A549 (cell line): ENCODE measurements around the gene PCDHGA9. TPM values are rescaled to one million over a fixed set of nuclear protein-coding genes. Genes with fewer than 3 reads are reported as not detected.

Experiments
- ATAC-seq, 2 experiments: fragments of 200-7000 bp in 1 of 2; fragments of >200 bp in 1 of 2; cut with Nextera tagmentation in 1 of 2; cut with Tn5 transposase in 1 of 2; 3 replicates each; pipeline versions ENCODE4 v1.8.0 to v1.9.1; 2018 to 2020; ENCODE audit warnings: mild to moderate bottlenecking in 1 of 2, moderate library complexity in 1 of 2
- CTCF ChIA-PET: fragments of 300-600 bp; sonication (Branson Sonifier 250); formaldehyde crosslinking; extraction: SDS; loops from one replicate; lab custom pipeline; 2021; ENCODE audit warnings: antibody characterized with exemption, inconsistent platforms; lab: Yijun Ruan, JAX
- POLR2A ChIA-PET: fragments of 350-600 bp; formaldehyde crosslinking; extraction: SDS; loops from one replicate; lab custom pipeline; 2021; ENCODE audit warnings: antibody characterized with exemption, inconsistent platforms; lab: Yijun Ruan, JAX
- DNase-seq, 2 experiments: peaks; one replicate each; pipeline versions ENCODE4 v3.0.0 to v3.0.0-alpha.2; 2011 to 2016; ENCODE audit warnings: low read depth in 1 of 2, low spot score in 1 of 2
- FAIRE-seq: peaks from 2 replicates; lab custom pipeline; 2011; peaks lifted over from hg19 to GRCh38; lab: Jason Lieb, UNC
- H3K27ac ChIP-seq, 2 experiments: fragments of >200 bp; sonication (Bioruptor Twin); formaldehyde crosslinking; 3 replicates each; pipeline ENCODE4 v1.5.1; 2016 to 2017
- H3K4me1 ChIP-seq: fragments of >200 bp; sonication (Bioruptor Twin); formaldehyde crosslinking; 3 replicates; pipeline ENCODE4 v1.6.1; 2016
- H3K4me2 ChIP-seq: fragments of >200 bp; sonication (Bioruptor Twin); formaldehyde crosslinking; 3 replicates; pipeline ENCODE4 v1.6.1; 2016
- H3K4me3 ChIP-seq: fragments of >200 bp; sonication (Bioruptor Twin); formaldehyde crosslinking; 3 replicates; pipeline ENCODE4 v1.5.1; 2016
- H3K9me3 ChIP-seq: fragments of >200 bp; sonication (Bioruptor Twin); formaldehyde crosslinking; 3 replicates; pipeline ENCODE4 v1.6.1; 2016
- ATOH8 ChIP-seq: fragments of 250-450 bp; sonication (Bioruptor Pico); IDR thresholded peaks from 2 replicates; pipeline ENCODE4 v1.5.0; 2020; ENCODE audit warnings: low read depth, mild to moderate bottlenecking, moderate library complexity
- CEBPB ChIP-seq, 2 experiments: fragments of >200 bp in 1 of 2; sonication (Bioruptor Twin) in 1 of 2; formaldehyde crosslinking in 1 of 2; IDR thresholded peaks; 2 replicates each; pipeline ENCODE4 v1.6.1; 2012 to 2016
- CHD2 ChIP-seq: fragments of 150-350 bp; IDR thresholded peaks from 2 replicates; pipeline ENCODE4 v1.6.1; 2014; ENCODE audit warnings: low read length; ENCODE audit not compliant: partially characterized antibody
- CHD4 ChIP-seq: fragments of 200-600 bp; sonication (generic); IDR thresholded peaks from 2 replicates; pipeline ENCODE4 v1.6.1; 2016; ENCODE audit warnings: antibody characterized with exemption, mild to moderate bottlenecking, borderline replicate concordance
- EHMT2 ChIP-seq: fragments of 200-600 bp; sonication (generic); IDR thresholded peaks from 2 replicates; pipeline ENCODE4 v1.6.1; 2016; ENCODE audit warnings: antibody characterized with exemption, low read depth, mild to moderate bottlenecking, moderate library complexity
- ELK1 ChIP-seq: fragments of 150-350 bp; IDR thresholded peaks from 2 replicates; pipeline ENCODE4 v1.6.1; 2014; ENCODE audit warnings: low read depth, mild to moderate bottlenecking, low read length
- HOXB13 ChIP-seq: fragments of 250-450 bp; sonication (Bioruptor Pico); IDR thresholded peaks from 2 replicates; pipeline ENCODE4 v1.5.0; 2020; ENCODE audit warnings: low read depth, mild to moderate bottlenecking, moderate library complexity
- JUN ChIP-seq, 2 experiments: fragments of >200 bp; sonication (Bioruptor Twin); formaldehyde crosslinking; IDR thresholded peaks; 2 replicates in 1 of 2; 3 replicates in 1 of 2; pipeline ENCODE4 v1.6.1; 2016 to 2017
- JUNB ChIP-seq: fragments of >200 bp; sonication (Bioruptor Twin); formaldehyde crosslinking; IDR thresholded peaks from 2 replicates; pipeline ENCODE4 v1.6.1; 2016
- MAX ChIP-seq: IDR thresholded peaks from 2 replicates; pipeline ENCODE4 v1.6.1; 2012
- MAZ ChIP-seq: fragments of 150-350 bp; IDR thresholded peaks from 2 replicates; pipeline ENCODE4 v1.6.1; 2014; ENCODE audit warnings: antibody characterized with exemption, low read depth, low read length, borderline replicate concordance
- POLR2A ChIP-seq: IDR thresholded peaks from 2 replicates; pipeline ENCODE4 v1.6.1; 2012; ENCODE audit warnings: mild to moderate bottlenecking, low read length
- RARB ChIP-seq: fragments of 250-450 bp; sonication (Bioruptor Pico); IDR thresholded peaks from 2 replicates; pipeline ENCODE4 v1.8.0; 2021; ENCODE audit warnings: mild to moderate bottlenecking, moderate library complexity
- REST ChIP-seq: fragments of 200-600 bp; sonication (generic); IDR thresholded peaks from 2 replicates; pipeline ENCODE4 v1.6.1; 2016; ENCODE audit warnings: antibody characterized with exemption, mild to moderate bottlenecking, moderate library complexity
- SMC3 ChIP-seq: fragments of >200 bp; sonication (Bioruptor Twin); formaldehyde crosslinking; IDR thresholded peaks from 3 replicates; pipeline ENCODE4 v1.6.1; 2018; ENCODE audit warnings: inconsistent platforms
- WGBS: methylation state at CpG from one replicate; pipeline ENCODE4 v1.1.6; 2017; ENCODE audit errors: missing lambda C conversion rate; 5-methylcytosine and 5-hydroxymethylcytosine counted together
- polyA plus RNA-seq, 4 experiments: library from polyadenylated mRNA; depleted of rRNA in 3 of 4; stranded (reverse); fragments of >200 nt; fragmentation: RNase III in 1 of 4; extraction: RNeasy Plus Mini Kit Qiagen cat#74134 plus additional on column Dnase treatment in 1 of 4; gene quantifications; 2 replicates in 3 of 4; 3 replicates in 1 of 4; pipeline ENCODE4 v1.2.3, GENCODE V29; 2011 to 2017
- TF ChIP-seq, protein P1 (sequence below): fragments of 250-450 bp; sonication (Bioruptor Pico); IDR thresholded peaks from 2 replicates; pipeline ENCODE4 v1.5.0; 2021; ENCODE audit warnings: mild to moderate bottlenecking, moderate library complexity, borderline replicate concordance

The PCDHGA9 gene
- polyA plus RNA-seq, 2 of the 4 experiments (the other 2 are of a cell fraction): 0.03 to 0.22 TPM

DNA sequence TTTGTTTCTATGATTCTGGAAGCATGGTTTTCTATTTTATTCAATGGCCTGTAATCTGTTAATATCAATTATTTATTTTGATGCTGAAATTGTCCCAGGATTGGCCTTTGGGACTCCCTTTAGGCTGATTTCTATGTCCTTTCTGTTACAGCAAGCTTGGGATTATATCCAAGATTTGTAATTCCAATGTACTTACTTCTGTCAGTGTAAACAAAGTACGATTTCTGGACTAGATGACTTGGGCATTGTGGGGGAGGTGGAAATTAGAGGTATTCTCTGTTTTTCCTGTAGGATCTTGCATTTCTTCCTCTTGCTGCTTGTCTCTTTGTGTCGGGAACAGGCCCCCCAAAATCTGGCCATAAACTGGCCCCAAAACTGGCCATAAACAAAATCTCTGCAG is 31.4 kb downstream of the PCDHGA9 start:
- TF ChIP-seq POLR2A: no peak
- FAIRE-seq (no peak), DNase-seq (no peak), ATAC-seq (no peak)
- no peaks in the 10 kb centered on the region for H3K4me1 ChIP-seq
- POLR2A ChIA-PET: no interaction called here
- CTCF ChIA-PET: no interaction called here
- no peak overlapping the region for H3K4me3 ChIP-seq
- peaks cover 36% of the 10 kb centered on the region for H3K9me3 ChIP-seq
- H3K27ac ChIP-seq: no peak overlapping the region
- no peak overlapping the region for H3K4me2 ChIP-seq
- 2% methylated on average over 2 of the region's 2 CpGs for WGBS

DNA sequence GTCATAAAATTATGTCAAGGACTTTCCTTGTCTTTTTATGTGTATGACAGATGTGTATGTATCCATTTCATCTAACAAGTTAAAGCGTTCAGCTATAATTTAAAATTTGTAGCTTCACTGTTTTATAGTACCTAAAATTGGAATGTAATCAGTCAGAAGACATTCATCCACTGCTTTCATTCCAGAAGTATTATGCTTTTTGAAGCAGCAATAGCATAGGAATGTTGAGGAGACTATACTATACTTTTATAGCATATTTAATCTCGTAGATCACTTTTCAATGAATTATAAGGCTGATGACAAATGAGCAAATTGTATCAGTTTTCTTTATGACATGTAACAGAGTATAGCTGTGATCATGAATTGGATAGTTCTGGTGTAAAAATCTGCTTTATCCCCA is 34.6 kb downstream of the PCDHGA9 start:
- POLR2A ChIA-PET: no interaction called here
- Histone ChIP-seq H3K4me1 (no peaks in the 10 kb centered on the region), H3K27ac (no peak overlapping the region), H3K4me3 (no peak overlapping the region)
- 10% methylated on average over 2 of the region's 2 CpGs for WGBS
- FAIRE-seq: no peak
- CTCF ChIA-PET: interaction anchor here (0.8 to 2.1 kb wide), 3 partner anchors 39 to 120 kb away, joined by 3 to 6 read pairs (median 5); no protein-coding TSS in a partner anchor
- DNase-seq: no peak
- TF ChIP-seq JUNB (no peak), SMC3 (no peak), MAX (no peak), MAZ (no peak), CEBPB (IDR thresholded peaks at IDR 0.05) (no peak), POLR2A (no peak), CHD2 (no peak), HOXB13 (CRISPR knock-in tag) (no peak), RARB (no peak), REST (no peak), ELK1 (no peak), EHMT2 (no peak), ATOH8 (CRISPR knock-in tag) (no peak), JUN (IDR thresholded peaks at IDR 0.05) (no peak), CHD4 (no peak)
- TF ChIP-seq, protein P1, sequence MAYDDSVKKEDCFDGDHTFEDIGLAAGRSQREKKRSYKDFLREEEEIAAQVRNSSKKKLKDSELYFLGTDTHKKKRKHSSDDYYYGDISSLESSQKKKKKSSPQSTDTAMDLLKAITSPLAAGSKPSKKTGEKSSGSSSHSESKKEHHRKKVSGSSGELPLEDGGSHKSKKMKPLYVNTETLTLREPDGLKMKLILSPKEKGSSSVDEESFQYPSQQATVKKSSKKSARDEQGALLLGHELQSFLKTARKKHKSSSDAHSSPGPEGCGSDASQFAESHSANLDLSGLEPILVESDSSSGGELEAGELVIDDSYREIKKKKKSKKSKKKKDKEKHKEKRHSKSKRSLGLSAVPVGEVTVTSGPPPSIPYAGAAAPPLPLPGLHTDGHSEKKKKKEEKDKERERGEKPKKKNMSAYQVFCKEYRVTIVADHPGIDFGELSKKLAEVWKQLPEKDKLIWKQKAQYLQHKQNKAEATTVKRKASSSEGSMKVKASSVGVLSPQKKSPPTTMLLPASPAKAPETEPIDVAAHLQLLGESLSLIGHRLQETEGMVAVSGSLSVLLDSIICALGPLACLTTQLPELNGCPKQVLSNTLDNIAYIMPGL: no peak
- TF ChIP-seq, all 56 proteins: peak for 0
- Histone ChIP-seq H3K4me2 (no peak overlapping the region), H3K9me3 (peaks cover 17% of the 10 kb centered on the region; the same call in 2 of the 3 replicates)
- no peak for ATAC-seq
